NOMO-1 treated with dmso at 0.1 percent for 144 hours (cell line): Measurements from ENCODE around the gene SPTAN1.
"Not testable (repeated sequence)": the region's sequence is repeated elsewhere in the genome, so short reads cannot be mapped to it uniquely, and the experiment has no call there.

Experiments
- DNase-seq: peaks from one replicate; lab custom pipeline; 2025; ENCODE audit not compliant: unreplicated experiment; lab: John Stamatoyannopoulos, UW

SPTAN1 gene

DNA sequence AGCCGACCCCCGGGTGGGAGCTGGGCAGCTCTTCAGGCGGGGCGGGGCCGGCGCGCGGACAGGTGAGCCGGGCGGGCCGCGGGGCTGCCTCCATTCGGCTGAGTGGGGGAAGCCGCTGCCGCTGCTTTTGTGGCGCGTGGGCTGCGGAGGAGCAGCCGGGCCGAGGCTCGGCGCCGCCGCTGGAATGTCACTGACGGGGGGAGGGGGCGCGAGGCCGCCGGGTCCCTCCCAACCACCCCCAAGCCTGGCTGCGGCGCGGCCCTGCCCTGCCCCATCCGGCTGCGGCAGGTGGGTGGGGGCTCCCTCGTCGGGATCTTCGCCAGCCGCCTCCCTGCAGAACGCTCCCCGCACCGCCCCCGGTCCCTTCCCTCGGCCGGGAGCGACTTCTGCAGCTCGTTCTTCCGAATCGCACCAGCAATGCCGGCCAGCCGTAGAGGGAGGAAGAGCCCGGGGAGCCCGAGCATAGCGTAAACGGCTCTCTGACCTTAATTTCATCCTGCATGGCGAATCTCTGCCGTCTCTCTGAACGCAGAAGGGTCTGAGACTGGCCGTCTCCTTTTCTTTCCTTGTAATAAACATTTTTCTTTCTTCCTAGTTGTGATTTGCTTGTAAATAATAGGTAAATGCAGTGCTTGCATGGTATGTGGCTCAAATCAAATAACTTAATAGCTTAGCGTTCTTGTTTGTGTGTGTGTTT is 505 bp downstream of the SPTAN1 start:
- DNase-seq, result no peak

DNA sequence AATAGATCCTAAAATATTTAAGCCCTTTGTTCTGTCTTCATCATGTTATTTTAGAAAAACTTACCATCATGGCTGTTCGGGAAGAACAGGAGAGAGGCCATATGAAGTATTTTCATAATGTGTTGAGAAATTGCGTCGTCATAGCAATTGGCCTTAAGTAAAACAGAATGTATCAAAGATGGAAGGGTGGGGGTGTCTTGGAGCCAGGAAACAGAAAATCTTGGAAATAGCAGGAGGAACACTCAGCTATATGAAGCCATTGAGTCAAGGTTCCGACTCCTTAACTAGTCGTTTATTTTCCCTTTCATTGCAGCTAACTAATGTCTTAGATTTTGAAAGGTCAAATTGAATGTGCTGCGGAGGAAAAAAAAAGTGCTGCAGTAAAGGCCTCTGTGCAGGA is 1.3 kb downstream of the SPTAN1 start:
- no peak for DNase-seq

DNA sequence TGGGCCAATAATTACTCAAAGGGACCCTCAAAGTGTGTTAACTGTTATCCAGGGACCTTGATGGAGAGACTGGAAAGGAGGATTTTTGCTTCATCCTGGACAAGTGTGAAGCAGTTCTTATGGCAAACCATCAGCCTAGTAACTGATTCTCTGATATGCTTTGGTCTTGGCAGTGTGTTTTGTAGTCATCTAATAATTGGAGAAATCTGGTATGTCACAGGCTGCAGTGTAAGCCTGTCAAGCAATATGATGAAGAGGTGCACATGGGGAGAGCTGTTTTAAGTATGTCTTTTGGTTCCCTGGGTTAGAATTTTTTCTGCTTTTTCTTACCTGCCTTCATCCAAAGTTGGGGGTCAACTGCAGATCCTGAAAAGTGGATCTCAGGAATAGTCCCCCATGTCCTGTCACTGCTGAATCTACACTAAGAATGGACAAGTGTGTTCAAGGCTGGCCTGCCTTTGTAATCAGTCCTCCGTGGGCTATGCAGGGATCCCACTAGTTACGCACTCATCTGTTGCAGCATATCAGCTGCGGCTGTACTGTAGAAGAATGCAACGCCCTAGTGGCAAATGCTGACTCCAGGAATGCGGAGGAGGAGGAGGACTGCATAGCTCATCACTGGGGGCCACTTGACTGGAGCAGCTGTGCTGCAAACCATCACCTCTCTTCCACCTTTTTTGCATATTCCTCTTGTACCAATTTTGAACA is 1.9 kb downstream of the SPTAN1 start:
- DNase-seq, result no peak

DNA sequence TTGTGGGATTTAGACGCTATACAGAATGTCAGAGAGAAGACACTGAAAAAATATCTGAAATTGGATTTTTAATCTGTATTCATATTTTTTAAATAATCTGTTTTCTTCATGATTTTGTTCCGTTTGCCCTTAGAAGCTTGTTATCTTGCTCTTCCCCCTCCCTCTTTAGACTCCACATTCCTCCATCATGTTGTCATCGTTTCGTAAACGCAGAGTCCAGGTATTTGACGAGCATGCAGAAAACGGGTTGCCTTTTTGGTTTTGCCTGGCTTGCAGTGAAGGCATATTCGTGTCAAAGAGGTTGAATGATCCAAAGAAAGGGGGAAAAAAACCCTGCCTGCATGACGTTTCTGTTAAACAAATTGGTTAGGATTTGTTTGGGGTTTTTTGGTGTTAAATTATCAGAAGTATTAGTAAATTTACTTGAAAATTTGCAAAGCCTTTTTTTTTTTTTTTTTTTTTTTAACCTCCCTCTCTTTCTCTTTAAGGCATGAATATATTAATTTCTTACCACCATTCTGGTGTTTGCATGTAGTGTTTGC is 2.9 kb downstream of the SPTAN1 start:
- DNase-seq, result no peak

DNA sequence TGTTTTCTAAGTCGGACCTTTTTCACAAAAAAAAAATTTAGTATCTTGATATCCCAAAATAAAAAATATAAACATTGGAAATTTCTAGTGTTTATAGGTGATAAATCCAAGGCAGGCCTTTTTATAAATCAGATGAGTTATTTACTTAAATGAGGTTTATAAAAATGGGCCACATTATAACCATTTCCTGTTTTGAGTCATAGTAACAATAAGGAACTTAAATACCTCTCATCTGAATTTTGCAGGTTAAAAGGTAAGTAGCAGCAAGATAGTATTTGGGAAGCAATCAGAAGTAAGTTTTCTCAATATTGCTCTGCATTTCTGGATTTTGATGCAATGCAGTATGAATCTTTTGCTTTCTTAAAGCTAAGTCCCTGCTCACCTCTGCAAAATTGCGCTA is 3.9 kb downstream of the SPTAN1 start:
- no peak for DNase-seq

DNA sequence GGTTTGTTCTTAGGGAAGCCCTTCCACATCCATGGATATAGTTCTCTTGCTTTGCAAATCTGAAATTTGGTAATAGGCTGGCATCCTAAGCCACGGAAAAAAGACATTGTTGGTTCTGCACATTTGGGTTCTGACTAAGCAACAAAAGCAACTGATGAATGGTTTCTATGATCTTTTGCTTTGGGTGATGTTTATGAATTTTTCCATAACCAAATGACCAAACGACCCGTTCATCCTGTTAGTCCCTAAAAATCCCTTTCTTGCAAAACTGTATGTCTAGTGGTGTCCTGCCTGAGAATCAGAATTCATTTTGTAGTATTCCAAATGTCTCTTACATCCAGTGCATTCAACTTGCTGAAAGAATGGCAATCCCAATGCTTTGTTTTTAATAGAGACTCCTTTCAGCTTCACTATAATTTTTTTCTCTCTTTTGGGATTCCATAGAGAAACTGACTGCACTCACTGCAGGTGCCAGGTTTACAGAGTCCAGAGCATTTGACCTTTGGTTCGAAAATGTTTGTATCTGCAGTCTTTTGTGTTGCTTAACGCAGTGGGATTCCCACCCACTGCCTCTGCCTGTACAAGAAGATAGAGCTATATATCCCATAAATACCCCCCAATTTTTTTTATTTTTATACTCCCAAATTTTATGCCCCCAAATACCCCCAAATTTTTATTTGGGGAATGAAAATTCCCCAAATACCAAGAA is 4.7 kb downstream of the SPTAN1 start:
- no peak for DNase-seq

DNA sequence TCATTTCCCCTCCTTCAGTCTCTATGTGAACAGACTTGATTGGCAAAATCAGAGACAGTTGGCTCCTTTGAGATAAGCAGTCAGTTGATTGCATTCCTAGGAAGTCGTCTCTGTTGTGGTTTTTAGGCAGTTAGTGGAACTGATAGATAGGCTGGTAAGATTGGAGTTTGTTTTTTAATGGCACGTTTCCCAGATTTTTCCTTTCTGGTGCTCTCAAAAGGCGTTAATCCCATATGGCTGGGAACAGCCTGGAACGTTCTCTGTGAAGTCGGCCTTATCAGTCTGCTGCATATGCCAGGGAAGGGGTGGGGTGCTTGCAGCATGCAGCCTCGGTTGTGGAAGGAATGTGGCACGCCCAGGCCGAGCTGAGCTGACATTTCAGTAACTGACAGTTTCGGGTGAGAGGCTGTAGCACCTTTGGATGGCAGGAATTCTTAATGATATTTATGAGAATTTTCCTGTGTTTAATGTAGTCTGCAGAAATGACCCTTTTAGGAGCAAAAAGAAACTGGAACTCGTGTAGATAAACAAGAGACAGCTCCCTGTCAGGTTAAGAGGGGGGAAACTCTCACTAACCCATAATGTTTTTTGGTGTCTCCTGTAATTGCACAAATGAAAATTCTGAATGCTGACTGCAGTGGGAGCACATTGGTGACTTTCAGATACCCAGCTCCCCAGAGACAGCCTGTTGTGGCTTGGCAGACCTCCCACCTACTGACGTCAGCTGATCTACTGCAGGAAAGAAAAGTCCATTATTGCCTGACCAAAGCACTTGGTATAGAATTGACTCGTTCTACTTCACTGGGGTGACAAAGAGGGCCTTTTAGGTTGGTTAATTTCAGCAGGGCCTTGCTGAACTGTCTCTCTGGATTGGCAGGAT is 6.3 kb downstream of the SPTAN1 start:
- no peak for DNase-seq

DNA sequence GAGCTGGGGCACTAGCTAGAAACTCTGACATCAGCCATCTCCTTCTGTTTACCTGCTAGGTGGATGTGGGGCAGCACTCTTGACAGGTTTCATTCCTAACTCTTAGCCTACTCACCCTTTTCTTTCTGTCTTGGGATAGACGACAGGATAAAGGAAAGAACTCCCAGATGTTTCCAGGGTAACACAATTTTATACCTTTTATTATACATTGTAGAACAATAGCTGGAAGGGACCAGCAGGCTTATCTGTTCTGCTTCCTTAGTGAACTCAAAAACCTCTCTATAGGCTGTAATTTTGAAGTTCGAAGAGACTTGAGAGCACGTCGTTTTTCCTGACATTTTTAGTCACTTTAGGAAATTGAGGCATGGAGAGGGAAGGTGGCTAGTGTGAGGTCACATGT is 13.2 kb downstream of the SPTAN1 start:
- no peak for DNase-seq

DNA sequence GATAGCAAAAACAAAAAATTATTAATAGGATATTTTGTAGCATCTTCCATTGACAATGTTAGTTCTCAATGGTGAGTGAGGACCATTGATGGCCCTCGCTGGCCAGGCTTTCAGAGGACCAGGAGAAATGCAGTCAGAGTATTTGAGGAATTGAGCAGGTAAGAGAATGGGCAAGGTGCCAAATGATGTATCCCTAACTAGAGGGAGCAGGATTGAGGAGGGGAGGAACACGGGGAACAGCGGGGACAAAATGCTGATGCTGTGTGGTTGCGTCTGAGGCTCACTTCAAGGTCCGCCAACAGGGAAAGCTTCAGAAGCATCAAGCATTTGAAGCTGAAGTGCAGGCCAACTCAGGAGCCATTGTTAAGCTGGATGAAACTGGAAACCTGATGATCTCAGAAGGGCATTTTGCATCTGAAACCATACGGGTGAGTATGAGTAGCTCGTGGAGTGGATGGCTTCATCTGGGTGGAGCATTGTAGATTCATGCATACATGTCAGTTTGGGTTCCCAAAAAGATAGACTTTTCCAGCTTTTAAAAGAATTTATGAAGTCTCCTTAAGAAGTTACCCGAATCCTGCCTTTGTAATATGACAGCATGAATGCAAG is 16.2 kb downstream of the SPTAN1 start:
- no peak for DNase-seq

DNA sequence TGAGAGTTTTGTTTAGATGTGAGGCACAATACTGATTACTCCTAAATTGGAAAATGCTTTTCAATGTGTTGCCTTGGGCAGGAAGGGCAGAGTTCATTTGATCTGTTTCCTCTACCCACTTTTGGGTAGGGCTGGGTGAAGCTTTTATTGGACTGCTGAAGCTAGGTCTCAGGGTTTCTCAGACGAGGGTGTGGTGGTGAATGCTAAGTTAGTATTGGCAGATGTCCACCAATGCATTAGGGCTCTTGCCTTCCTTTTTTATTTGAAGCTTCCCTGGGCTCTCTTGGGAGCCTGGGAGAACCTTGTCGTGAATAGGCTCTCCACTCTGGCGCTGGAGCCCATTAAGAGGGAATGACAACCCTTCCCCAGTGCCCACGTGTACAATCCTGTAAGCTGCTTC is 23.1 kb downstream of the SPTAN1 start:
- DNase-seq, result no peak

DNA sequence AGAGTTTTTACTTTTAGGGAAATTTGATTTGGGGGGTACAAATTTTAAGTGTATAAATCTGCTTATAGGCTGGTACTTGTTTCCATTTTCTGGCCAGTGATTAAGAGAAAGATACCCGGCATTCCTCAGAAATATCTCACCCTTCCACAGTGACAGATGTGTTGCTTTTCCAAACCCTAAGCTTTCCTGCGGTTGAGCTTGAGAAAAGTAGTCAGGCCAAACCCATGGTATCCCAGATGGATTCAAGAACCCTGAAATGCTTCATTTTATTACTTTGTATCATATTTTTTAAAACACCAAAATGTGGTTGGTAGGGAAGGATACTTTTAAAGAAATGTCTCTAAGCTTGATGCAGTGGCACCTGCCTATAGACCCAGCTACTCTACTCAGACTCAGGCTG is 23.5 kb downstream of the SPTAN1 start:
- DNase-seq, result no peak

DNA sequence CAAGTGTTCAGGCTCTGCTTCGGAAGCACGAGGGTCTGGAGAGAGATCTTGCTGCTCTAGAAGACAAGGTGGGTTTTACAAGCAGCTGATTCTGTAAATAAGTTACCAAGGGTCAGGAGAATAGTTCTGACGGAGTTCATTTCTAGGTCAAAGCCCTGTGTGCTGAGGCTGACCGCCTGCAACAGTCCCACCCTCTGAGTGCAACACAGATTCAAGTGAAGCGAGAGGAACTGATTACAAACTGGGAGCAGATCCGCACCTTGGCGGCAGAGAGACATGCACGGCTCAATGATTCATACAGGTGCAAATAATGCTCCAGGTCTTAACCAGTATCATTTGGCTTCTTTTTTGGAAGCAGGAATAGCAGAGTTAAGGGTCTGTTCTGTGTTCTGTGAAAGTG is 24.8 kb downstream of the SPTAN1 start:
- DNase-seq, result no peak

DNA sequence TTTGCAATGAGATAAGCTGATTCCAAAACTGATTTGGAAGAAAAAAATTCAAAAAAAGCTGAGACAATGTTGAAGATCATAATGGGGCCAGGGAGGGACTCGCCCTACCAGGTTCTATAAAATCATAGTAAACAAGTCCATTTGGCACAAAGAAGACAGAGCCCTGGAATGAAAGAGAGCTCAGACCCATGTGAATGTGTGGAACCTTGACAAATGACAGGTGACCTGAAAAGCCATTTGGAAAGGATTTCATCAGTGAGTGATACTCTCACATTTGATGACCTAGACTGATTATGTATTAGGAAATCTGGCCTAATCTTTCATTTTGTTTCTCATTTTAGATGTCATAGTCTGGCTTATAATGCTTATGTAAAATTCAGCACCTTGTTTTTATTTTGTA is 26.8 kb downstream of the SPTAN1 start:
- DNase-seq, result no peak

DNA sequence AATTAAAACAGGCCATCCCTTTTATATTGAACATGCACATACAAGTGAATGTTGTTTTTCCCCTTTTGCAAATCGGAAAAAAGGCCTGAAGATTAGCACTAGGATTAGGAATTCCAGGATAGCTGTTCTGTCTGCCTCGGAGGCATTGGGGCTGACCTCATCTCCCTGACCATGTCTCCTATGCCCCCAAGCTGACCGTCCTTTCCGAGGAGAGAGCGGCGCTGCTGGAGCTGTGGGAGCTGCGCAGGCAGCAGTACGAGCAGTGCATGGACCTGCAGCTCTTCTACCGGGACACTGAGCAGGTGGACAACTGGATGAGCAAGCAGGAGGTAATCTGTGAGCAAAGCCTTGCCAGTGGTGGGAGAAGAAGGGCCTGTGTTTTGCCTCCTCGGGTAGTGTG is 28.3 kb downstream of the SPTAN1 start:
- DNase-seq, result no peak

DNA sequence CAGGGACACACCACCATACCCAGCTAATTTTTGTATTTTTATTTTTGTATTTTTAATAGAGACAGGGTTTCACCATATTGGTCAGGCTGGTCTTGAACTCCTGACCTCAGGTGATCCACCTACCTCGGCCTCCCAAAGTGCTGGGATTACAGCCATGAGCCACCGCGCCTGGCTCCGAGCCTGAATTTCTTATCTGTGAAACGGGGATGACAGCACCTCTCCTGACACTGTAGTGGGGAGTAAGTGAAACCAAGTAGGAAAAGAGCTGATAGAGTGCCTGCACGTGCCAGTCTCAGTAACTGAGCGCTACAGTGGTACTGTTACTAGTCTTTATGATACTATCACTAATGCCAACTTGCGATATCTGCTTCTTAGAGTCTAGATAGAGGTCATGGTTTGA is 32.8 kb downstream of the SPTAN1 start:
- not testable (repeated sequence) for DNase-seq

DNA sequence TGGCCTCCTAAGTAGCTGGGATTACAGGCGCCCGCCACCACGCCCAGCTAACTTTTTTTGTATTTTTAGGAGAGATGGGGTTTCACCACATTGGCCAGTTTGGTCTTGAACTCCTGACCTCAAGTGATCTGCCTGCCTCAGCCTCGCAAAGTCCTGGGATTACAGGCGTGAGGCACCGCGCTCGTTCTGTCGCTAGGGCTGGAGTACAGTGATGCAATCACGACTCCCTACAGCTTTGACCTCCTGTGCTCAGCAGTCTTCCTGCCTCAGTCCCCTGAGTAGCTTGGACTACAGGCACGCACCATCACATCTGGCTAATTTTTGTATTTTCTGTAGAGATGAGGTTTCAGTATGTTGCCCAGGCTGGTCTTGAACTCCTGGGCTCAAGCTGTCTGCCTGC is 34.5 kb downstream of the SPTAN1 start:
- DNase-seq, result not testable (repeated sequence)

DNA sequence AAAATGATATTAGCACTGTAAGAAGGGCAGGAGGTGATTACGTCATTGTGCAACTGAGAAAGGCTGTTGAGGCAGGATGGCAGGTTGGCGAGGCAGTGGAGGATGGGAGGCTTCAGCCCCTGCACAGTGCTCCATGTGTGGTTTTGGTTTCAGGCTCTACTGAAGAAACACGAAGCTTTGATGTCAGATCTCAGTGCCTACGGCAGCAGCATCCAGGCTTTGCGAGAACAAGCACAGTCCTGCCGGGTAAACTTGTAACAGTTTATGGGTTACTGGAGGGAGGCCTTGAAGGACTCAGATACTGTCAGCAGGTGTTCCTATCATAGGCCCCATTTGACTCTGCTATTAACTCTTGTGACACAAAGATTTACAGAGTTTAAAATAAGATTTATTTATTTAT is 35.1 kb downstream of the SPTAN1 start:
- DNase-seq, result no peak

DNA sequence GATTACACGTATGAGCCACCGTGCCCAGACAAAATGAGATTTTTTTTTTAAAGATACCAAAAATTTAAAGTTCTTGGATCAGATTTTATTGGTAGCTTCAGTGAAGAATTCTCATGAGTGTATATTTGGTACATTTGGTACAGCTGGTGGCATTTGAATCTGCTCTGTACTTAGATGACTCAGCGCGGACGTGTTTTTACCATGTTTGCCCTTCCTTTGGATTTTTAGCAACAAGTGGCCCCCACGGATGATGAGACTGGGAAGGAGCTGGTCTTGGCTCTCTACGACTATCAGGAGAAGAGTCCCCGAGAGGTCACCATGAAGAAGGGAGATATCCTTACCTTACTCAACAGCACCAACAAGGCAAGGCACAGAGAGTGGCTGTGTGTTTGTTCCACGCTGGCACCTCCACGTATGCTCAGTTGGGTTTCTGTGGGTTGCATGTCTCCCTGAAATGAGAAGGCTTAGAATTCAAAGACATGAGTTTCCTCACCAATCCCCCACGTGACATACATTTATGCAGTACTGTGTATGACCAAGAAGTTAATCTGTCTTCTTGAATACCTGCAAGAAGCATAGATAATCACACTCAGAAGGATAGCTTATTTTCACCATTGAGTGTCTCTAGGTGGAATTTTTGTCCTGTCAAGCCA is 36.3 kb downstream of the SPTAN1 start:
- no peak for DNase-seq

DNA sequence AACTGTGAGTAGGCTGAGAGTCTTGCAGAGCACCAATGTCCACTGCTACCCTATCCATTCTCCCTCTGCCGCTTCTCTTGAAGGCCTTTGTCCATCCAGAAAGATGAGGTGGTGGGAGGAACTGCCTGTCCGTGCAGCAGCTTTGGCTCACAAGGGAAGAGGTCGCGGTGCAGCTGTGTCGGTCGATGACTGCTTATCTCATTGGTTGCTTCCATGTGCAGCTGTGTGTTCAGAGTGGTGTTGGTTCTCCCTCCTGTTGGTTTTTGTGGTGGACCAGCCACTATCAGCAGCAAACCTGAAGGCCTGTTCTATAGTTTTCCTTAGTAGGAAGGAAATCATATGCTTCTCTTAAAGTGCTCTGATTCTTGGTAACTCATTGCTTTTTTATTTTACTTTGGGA is 40.7 kb downstream of the SPTAN1 start:
- no peak for DNase-seq

DNA sequence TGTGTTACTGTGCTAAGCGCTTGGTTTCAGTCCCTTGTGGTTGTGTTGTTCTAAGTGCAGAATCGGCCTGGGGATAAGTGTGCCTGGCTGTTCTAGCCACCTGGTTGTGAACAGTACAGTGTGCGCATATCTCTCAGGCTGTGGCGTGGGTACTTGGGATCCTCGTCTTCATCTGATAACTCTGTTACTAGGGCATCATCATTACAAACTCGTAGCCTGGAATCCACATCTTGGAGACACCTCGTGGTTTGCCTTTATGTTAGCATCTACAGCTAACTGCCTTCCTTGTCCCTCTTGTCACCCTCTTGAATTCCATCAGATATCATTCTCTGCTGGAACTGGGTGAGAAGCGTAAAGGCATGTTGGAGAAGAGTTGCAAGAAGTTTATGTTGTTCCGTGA is 41.5 kb downstream of the SPTAN1 start:
- no peak for DNase-seq
